ENCODE results near the gene LUZP2. TPM values are rescaled to one million over a fixed set of nuclear protein-coding genes. Genes with fewer than 3 reads are reported as not detected.

The LUZP2 gene
- total and polyA plus RNA-seq, 2 of the 8 experiments (the other 6 are each of a cell fraction or from before 2014, with no cell fraction given), result 0.79 to 1.5 TPM

DNA sequence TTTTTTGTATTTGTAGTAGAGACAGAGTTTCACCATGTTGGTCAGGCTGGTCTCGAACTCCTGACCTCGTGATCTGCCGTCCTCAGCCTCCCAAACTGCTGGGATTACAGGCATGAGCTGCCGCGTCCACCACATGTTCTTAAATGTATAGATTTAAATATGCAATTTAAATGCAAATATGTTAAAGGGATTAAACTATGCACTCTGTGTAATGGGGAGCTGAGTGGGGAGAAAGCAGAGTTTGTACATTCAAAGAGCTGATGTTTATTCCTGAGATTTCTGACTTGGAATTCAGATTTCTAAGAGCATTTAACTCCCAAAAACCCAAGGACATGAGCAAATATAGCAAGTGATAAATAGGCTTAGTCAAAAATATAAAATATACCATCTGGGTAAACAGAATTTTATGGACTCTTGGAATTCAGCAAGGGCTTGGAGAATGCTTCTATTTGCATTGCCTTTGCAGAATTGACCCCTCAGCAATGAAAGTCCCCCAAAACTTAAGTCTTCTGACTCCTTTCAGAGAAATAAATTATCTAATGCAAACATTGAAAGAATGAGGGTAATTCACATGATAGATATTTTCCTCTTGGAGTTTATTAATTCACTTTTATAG lies 170.6 kb downstream of the LUZP2 start:
- no peak overlapping the region for H2BK12ac ChIP-seq (ENCODE audit: low read depth, low read length)
- peaks cover 0 to 3% (median 0%) of the 10 kb centered on the region in 4 experiments; a peak in 1 of 8 replicates for H3K36me3 ChIP-seq (ENCODE audit: control insufficient read depth in 2 of 4, insufficient read depth in 4 of 4, low read length in 3 of 4)
- DNase-seq (ENCODE audit: low read depth in 1 of 2, low spot score in 2 of 2), result no peak
- no peak overlapping the region for H2AK5ac ChIP-seq (ENCODE audit: low read depth, low read length)
- no peak overlapping the region for H3K4me3 ChIP-seq (ENCODE audit: extremely low read depth in 1 of 4, insufficient read depth in 2 of 4, low read depth in 3 of 4, low read length in 4 of 4)
- no peak for FAIRE-seq
- H3K4me1 ChIP-seq (replicated peaks in 1 of 4; ENCODE audit: control insufficient read depth in 3 of 4, insufficient read depth in 4 of 4, low read length in 3 of 4), result no peaks in the 10 kb centered on the region; a peak in 1 of 7 replicates
- H4K91ac ChIP-seq (replicated peaks; ENCODE audit: insufficient read length, low read length), result no peak overlapping the region
- no peak overlapping the region for H2AFZ ChIP-seq (ENCODE audit: low read length)
- H3K14ac ChIP-seq (ENCODE audit: insufficient read length), result no peak overlapping the region
- no peaks in the 10 kb centered on the region for H3K79me1 ChIP-seq (ENCODE audit: low read depth, low read length)
- no peak overlapping the region for H3K18ac ChIP-seq (ENCODE audit: extremely low read depth, low read length)
- no peak overlapping the region for H3K23ac ChIP-seq (ENCODE audit: insufficient read length)
- no peak overlapping the region for H2BK20ac ChIP-seq (ENCODE audit: low read length)
- ChIA-PET CTCF (ENCODE audit: partially characterized antibody) (no interaction called here), POLR2A (ENCODE audit: partially characterized antibody) (no interaction called here)
- H4K8ac ChIP-seq (ENCODE audit: extremely low read depth, insufficient read depth, low read length), result no peak overlapping the region
- 91% methylated on average over 5 of the region's 5 CpGs; no CpG with 5 or more reads in 1 of the 2 experiments for WGBS, 2 experiments (ENCODE audit: extremely low coverage in 1 of 2, insufficient coverage in 1 of 2, insufficient read length in 1 of 2, insufficient replicate concordance in 2 of 2, low coverage in 1 of 2, low lambda C conversion rate in 2 of 2, missing lambda C conversion rate in 1 of 2)
- H4K20me1 ChIP-seq (replicated peaks in 1 of 2; ENCODE audit: control insufficient read depth in 1 of 2, insufficient read depth in 2 of 2, low read length in 2 of 2), result no peaks in the 10 kb centered on the region
- H2BK120ac ChIP-seq (replicated peaks; ENCODE audit: low read depth, low read length), result no peak overlapping the region
- no peak overlapping the region for H2BK15ac ChIP-seq (ENCODE audit: low read length)
- H3K27ac ChIP-seq (ENCODE audit: low read depth, low read length), result no peak overlapping the region
- no peak overlapping the region for H3K9ac ChIP-seq (replicated peaks in 1 of 4; ENCODE audit: extremely low read depth in 1 of 4, low read depth in 3 of 4, low read length in 3 of 4)
- H3K4ac ChIP-seq (replicated peaks; ENCODE audit: insufficient read length, low read depth, low read length), result no peak overlapping the region
- no peak overlapping the region for H3K4me2 ChIP-seq (ENCODE audit: insufficient read depth in 1 of 2, low read depth in 2 of 2, low read length in 2 of 2)
- H4K5ac ChIP-seq (ENCODE audit: insufficient read length, low read depth, low read length), result no peak overlapping the region
- H3K9me3 ChIP-seq (ENCODE audit: insufficient read depth in 2 of 2, low read depth in 1 of 2, low read length in 1 of 2), result peaks cover 11 to 12% of the 10 kb centered on the region in 2 experiments; a peak in 3 of 4 replicates
- H3K23me2 ChIP-seq (ENCODE audit: low read depth, low read length), result no peaks in the 10 kb centered on the region
- H2BK5ac ChIP-seq (ENCODE audit: low read depth, low read length), result no peak overlapping the region
- H3K79me2 ChIP-seq (ENCODE audit: control insufficient read depth in 1 of 2, insufficient read depth in 2 of 2, low read length in 2 of 2), result no peaks in the 10 kb centered on the region
- no peaks in the 10 kb centered on the region; a peak in 1 of 7 replicates for H3K27me3 ChIP-seq (replicated peaks in 1 of 4; ENCODE audit: control insufficient read depth in 3 of 4, extremely low read depth in 1 of 4, insufficient read depth in 3 of 4, low read length in 3 of 4)
- H3K56ac ChIP-seq (replicated peaks; ENCODE audit: insufficient read length, low read depth, low read length), result no peak overlapping the region
- TF ChIP-seq TCF12 (IDR thresholded peaks at IDR 0.05; ENCODE audit: low read depth, low read length) (no peak), MAFK (IDR thresholded peaks at IDR 0.05; ENCODE audit: low read depth, low read length) (no peak), CREB1 (IDR thresholded peaks at IDR 0.05) (no peak), SIN3A (conservative IDR thresholded peaks at IDR 0.05 in 1 of 2, IDR thresholded peaks at IDR 0.05 in 1 of 2; ENCODE audit: low read depth in 1 of 2, low read length in 2 of 2) (no peak), SAP30 (IDR thresholded peaks at IDR 0.05; ENCODE audit: insufficient read depth, insufficient replicate concordance, low read length) (no peak)
- TF ChIP-seq, protein P1, sequence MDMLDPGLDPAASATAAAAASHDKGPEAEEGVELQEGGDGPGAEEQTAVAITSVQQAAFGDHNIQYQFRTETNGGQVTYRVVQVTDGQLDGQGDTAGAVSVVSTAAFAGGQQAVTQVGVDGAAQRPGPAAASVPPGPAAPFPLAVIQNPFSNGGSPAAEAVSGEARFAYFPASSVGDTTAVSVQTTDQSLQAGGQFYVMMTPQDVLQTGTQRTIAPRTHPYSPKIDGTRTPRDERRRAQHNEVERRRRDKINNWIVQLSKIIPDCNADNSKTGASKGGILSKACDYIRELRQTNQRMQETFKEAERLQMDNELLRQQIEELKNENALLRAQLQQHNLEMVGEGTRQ (IDR thresholded peaks at IDR 0.05; ENCODE audit: low read length), result no peak

Data from H1 (cell line).